Peyer's patch (tissue), 4 donors: ENCODE data around the gene MPHOSPH9.

Experiments used
- CTCF ChIP-seq, 6 experiments: fragments of 450-650 bp in 4 of 6; fragments of 200-600 bp in 2 of 6; sonication (generic) in 1 of 6; IDR thresholded peaks; one replicate each; pipeline ENCODE4 v1.5.1; 2017 to 2019; ENCODE audit warnings: antibody characterized with exemption in 6 of 6, mild to moderate bottlenecking in 3 of 6, moderate library complexity in 1 of 6
- POLR2A ChIP-seq, 2 donors: fragments of 450-650 bp; IDR thresholded peaks; one replicate each; pipeline ENCODE4 v1.5.1; 2017; ENCODE audit warnings: antibody characterized with exemption in 2 of 2, mild to moderate bottlenecking in 2 of 2, moderate library complexity in 2 of 2

DNA sequence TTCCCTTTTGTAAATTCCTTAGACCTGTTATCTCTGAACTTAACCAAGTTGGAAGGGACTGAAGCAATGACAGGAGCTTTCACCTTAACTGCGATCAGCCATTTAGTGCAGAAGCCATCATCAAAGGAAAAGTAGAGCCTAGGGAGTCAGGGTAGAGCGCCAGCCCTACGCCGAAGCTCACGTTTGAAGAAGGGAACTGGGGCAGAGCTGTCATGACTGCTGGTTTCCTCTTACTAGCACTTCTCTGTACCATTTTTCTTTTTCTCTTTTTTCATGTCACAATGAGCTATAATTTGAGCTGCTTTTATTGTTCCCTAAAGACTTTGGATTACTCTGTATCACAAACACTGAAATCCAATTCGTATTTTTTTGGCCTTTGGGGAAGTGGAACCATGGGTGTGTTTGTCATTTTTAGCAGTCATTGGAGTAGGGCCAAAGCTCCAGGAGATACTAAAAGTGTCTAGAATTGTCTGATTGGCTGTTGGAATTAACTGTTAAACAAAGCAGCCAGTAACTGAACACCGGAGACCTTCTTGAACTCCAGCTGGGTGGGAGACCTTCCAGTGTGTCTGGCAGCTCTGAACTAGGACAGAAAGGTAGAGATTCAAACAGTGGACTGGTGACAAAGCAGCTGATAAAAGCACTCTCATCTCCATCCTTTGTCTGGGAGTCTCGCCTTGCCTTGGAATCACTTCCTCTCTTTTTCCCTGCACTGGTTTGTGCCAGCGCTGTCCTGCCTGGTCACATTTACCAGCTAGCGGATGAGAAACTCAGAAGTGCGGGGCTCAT lies 9.4 kb upstream of the MPHOSPH9 start:
- TF ChIP-seq CTCF (IDR thresholded peaks at IDR 0.05) (no peak), POLR2A (IDR thresholded peaks at IDR 0.05) (no peak)
